CMK (cell line): ENCODE results near the gene ST3GAL2.
"Not testable (repeated sequence)": the region's sequence is repeated elsewhere in the genome, so short reads cannot be mapped to it uniquely, and the experiment has no call there.

ENCODE experiments used
- DNase-seq: peaks from one replicate; pipeline ENCODE4 v3.0.0-alpha.2; 2010; ENCODE audit warnings: low read depth

The ST3GAL2 gene

GRCh38 chr16:70467113-70467512 lies 28.2 kb upstream of the ST3GAL2 start:
- no peak for DNase-seq

DNA sequence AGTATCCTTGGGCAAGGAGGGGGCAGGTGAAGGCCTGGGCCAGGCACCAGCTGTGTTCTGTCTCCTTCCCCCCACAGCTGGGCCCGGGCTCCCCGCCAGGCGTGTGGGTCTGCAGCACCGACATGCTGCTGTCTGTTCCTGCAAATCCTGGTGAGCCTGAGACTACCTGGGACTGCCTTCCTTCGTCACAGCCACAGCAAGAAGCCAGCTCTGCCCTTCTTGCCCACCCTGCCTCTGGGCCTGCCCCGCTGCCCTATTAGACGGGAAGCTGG lies 27.8 kb upstream of the ST3GAL2 start:
- no peak for DNase-seq

DNA sequence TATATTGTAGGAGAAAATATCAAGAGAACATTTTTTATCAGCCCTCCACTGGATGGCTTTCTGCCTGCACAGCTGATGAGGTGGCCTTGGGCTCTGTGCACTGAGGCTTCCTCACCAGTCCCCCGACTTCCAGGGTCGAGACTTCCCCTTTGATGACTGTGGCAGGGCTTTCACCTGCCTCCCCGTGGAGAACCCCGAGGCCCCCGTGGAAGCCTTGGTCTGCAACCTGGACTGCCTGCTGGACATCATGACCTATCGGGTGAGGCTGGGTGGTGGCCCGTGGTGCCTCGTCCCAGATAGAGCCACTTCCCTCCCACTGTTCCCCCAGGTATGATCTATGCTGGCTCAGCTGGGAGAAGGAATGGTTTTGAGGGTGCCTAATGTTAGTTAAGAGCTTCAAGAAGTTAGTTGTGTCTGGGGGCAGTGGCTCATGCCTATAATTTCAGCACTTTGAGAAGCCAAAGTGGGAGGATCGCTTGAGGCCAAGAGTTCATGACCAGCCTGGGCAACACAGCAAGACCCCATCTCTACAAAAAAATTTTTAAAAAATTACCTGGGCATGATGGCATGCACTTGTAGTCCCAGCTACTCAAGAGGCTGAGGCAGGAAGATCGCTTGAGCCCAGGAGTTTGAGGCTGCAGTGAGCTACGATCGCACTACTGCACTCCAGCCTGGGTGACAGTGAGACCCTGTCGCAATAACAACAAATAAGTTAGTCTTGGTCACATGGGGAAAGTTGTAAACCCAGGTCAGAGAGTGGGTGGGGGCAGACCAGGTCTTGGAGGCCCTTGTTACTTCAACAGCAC lies 27.3 kb upstream of the ST3GAL2 start:
- no peak for DNase-seq

- DNase-seq, result no peak
Observed at GRCh38 chr16:70463235-70463634, 24.3 kb upstream of the ST3GAL2 start.

GRCh38 chr16:70460737-70461261 lies 21.9 kb upstream of the ST3GAL2 start:
- no peak for DNase-seq

DNA sequence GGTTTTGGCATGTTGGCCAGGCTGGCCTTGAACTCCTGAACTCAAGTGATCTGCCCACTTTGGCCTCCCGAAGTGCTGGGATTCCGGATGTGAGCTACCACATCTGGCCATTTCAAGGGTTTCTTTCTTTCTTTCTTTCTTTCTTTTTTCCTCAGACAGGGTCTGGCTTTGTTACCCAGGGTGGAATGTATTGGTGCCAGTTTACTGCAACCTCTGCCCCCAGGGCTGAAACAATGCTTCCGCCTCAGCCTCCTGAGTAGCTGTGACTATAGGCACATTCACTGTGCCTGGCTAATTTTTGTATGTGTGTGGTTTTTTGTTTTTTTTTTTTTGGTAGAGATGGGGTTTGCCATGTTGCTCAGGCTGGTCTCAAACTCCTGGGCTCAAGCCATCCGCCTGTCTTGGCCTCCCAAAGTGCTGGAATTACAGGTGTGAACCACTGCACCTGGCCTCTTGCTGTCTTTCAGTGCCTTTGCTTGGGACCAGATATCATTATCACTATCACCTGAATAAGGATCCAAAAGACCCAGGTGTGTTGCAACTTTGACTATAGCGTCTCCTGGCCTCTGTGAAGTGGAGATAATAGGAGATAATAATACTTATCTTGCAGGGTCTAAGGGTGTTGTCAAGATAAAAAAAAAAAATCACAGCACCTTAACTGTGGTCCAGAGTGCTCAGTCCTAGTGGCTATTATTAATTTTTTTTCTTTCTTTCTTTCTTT lies 18.7 kb upstream of the ST3GAL2 start:
- no peak for DNase-seq

- DNase-seq, result no peak
Observed at GRCh38 chr16:70455910-70456309, 17.0 kb upstream of the ST3GAL2 start.

- no peak for DNase-seq
Observed at GRCh38 chr16:70454222-70455034, 15.5 kb upstream of the ST3GAL2 start, which contains the start of gene FCSK. FCSK (plus strand) TSS chr16:70454595; CDS start chr16:70463191, 8,596 bp downstream.

GRCh38 chr16:70453892-70454221 lies 15.0 kb upstream of the ST3GAL2 start:
- no peak for DNase-seq

- DNase-seq, result no peak
Observed at GRCh38 chr16:70453117-70453891, 14.4 kb upstream of the ST3GAL2 start.

- not testable (repeated sequence) for DNase-seq
Observed at GRCh38 chr16:70451004-70451340, 12.1 kb upstream of the ST3GAL2 start.

DNA sequence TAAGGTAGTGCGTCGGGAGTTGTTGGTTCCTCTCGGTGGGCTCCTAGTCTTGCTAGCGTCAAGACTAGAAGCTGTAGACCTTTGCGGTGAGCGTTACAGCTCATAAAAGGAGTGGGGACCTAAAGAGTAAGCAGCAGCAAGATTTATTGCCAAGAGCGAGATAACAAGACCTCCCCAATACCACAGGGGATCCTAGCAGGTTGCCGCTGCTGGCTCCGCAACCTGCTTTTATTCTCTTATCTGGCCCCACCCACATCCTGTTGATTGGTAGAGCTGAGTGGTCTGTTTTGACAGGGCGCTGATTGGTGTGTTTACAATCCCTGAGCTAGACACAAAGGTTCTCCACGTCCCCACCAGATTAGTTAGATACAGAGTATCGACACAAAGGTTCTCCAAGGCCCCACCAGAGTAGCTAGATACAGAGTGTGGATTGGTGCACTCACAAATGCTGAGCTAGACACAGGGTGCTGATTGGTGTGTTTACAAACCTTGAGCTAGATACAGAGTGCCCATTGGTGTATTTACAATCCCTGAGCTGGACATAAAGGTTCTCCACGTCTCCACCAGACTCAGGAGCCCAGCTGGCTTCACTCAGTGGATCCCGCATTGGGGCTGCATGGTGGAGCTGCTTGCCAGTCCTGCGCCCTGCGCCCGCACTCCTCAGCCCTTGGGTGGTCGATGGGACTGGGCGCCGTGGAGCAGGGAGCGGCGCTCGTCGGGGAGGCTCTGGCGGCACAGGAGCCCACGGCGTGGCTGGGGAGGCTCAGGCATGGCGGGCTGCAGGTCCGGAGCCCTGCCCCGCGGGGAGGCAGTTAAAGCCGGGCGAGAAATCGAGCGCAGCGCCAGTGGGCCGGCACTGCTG lies 11.5 kb upstream of the ST3GAL2 start:
- not testable (repeated sequence) for DNase-seq

DNA sequence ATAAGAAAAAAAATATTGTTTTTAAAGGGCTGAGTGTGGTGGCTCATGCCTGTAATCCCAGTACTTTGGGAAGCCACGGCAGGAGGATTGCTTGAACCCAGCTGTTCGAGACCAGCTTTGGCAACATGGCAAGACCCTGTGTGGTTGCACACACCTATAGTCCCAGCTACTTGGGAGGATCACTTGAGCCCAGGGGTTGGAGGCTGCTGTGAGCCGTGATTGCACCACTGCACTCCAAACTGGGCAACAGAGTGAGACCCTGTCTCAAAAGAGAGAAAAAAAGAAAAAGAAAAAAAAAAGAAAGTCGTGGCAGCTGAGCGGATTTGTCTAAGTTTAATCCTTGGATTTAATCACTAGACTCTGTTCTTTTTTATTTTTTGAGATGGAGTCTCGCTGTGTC lies 9.2 kb upstream of the ST3GAL2 start:
- DNase-seq, result no peak

- DNase-seq, result no peak
Observed at GRCh38 chr16:70444249-70445063, 5.6 kb upstream of the ST3GAL2 start.

DNA sequence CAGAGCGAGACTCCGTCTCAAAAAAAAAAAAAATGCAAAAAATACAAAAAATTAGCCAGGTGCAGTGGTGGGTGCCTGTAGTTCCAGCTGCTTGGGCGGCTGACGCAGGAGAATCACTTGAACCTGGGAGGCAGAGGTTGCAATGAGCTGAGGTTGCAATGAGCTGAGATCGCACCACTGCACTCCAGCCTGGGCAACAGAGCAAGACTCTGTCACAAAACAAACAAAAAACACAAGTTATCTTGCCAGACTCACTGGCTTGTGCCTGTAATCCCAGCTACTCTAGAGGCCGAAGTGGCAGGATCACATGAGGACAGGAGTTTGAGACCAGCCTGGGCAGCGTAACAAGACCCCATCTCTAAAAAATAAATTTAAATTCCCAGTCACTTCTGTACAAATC lies 3.4 kb upstream of the ST3GAL2 start:
- no peak for DNase-seq

GRCh38 chr16:70441406-70441990 lies 2.6 kb upstream of the ST3GAL2 start:
- DNase-seq, result no peak

- DNase-seq, result no peak
Observed at GRCh38 chr16:70440009-70440692, 1.3 kb upstream of the ST3GAL2 start.

DNA sequence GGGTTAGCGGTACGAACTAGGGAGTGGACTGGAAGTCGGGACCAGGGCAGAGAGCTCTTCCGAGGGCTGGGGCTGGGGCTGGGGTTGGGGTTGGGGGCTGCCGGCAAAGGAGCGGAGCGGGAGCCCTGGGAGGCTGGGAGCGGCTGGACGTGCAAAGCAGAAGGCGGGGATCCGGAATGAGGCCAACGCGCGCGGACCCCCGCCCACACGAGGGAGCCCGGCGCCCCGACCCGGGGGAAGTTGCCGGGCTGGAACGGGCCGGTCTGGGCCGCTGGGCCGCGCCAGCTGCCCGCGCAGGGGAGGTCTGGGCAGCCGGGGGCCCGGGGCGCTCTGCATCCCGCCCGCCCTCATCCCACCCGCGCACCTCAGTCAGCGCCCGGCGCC lies 323 bp downstream of the ST3GAL2 start:
- DNase-seq, result no peak
